KMS-11 (cell line): Measurements from ENCODE around the gene TOP3A.

Source experiments
- H2AFZ ChIP-seq: fragments of 200-600 bp; sonication (generic); 2 replicates; pipeline ENCODE4 v1.6.1; 2016; ENCODE audit warnings: antibody characterized with exemption, mixed run types, low read depth
- H3K27ac ChIP-seq: fragments of 200-600 bp; sonication (generic); 2 replicates; pipeline ENCODE4 v1.6.1; 2016; ENCODE audit warnings: mild to moderate bottlenecking, mixed run types
- H3K27me3 ChIP-seq: fragments of 200-600 bp; sonication (generic); 2 replicates; pipeline ENCODE4 v1.6.1; 2017; ENCODE audit warnings: mild to moderate bottlenecking, low read depth, mixed run types, moderate library complexity; ENCODE audit not compliant: insufficient read depth
- H3K36me3 ChIP-seq: fragments of 200-600 bp; sonication (generic); 2 replicates; pipeline ENCODE4 v1.6.1; 2017; ENCODE audit warnings: mild to moderate bottlenecking, mixed run types; ENCODE audit not compliant: insufficient read depth
- H3K4me1 ChIP-seq: fragments of 200-600 bp; sonication (generic); 2 replicates; pipeline ENCODE4 v1.6.1; 2016; ENCODE audit warnings: mild to moderate bottlenecking, low read depth, mixed run types; ENCODE audit not compliant: poor library complexity, severe bottlenecking
- H3K4me2 ChIP-seq: fragments of 200-600 bp; sonication (generic); 2 replicates; pipeline ENCODE4 v1.7.0; 2016; ENCODE audit warnings: mild to moderate bottlenecking, mixed run types
- H3K4me3 ChIP-seq: fragments of 200-600 bp; sonication (generic); IDR thresholded peaks from 2 replicates; pipeline ENCODE4 v1.6.1; 2017; ENCODE audit warnings: low read depth, low read length, mixed read lengths; ENCODE audit not compliant: insufficient read depth
- H3K79me2 ChIP-seq: fragments of 200-600 bp; sonication (generic); 2 replicates; pipeline ENCODE4 v1.6.1; 2016; ENCODE audit warnings: low read depth, mixed run types; ENCODE audit not compliant: insufficient read depth
- H3K9ac ChIP-seq: fragments of 200-600 bp; sonication (generic); 2 replicates; pipeline ENCODE4 v1.6.1; 2016; ENCODE audit warnings: mild to moderate bottlenecking, mixed run types
- H4K20me1 ChIP-seq: fragments of 200-600 bp; sonication (generic); 2 replicates; pipeline ENCODE4 v1.6.1; 2016; ENCODE audit warnings: mild to moderate bottlenecking, mixed run types; ENCODE audit not compliant: insufficient read depth
- TF ChIP-seq, protein P1 (sequence below): fragments of 200-600 bp; sonication (generic); conservative IDR thresholded peaks from 2 replicates; pipeline ENCODE4 v1.6.1; 2017; ENCODE audit warnings: low read depth, mild to moderate bottlenecking, antibody characterized with exemption, low read length, moderate library complexity, mixed read lengths

TOP3A gene

DNA sequence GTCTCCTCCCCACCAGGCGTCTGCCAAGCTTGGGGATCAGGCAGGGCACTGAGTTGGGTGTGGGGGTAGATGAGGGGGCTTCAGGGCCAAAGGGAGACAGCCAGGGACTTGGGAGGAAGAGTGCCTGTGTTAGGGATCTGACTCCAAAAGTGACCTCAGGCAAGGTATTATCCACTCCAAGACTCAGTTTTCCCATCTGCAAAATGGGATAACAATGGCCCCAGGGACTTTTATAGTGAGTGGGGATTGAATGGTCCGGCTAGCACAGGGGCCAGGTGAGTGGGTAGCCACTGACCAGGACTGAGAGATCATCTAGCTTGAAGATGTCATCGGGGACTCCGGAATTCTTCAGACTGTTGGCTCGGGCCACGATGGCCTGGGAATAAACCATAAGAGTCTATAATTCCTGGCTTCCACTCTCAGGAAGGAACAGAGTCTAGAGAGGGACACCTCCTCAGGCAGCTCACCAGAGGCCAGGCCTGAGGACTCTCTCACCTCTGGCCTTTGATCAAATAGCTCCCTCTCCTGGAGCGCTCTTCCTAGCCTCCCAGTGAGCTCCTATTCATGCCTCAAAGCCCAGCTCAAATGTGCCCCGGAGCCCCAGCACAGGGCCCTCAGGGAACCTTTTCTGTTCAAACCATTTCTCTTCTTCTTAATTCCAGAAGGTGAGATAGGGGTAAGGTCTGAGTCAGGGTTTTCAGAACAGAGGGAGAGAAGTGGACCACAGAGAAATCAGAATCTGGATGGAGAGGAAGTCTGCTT lies 59.7 kb downstream of the TOP3A start:
- peaks cover 12% of the 10 kb centered on the region for H3K4me1 ChIP-seq
- no peaks in the 10 kb centered on the region for H3K27me3 ChIP-seq
- no peaks in the 10 kb centered on the region; the same call in 1 of the 2 replicates for H3K79me2 ChIP-seq
- H3K27ac ChIP-seq, result no peak overlapping the region
- TF ChIP-seq, protein P1, sequence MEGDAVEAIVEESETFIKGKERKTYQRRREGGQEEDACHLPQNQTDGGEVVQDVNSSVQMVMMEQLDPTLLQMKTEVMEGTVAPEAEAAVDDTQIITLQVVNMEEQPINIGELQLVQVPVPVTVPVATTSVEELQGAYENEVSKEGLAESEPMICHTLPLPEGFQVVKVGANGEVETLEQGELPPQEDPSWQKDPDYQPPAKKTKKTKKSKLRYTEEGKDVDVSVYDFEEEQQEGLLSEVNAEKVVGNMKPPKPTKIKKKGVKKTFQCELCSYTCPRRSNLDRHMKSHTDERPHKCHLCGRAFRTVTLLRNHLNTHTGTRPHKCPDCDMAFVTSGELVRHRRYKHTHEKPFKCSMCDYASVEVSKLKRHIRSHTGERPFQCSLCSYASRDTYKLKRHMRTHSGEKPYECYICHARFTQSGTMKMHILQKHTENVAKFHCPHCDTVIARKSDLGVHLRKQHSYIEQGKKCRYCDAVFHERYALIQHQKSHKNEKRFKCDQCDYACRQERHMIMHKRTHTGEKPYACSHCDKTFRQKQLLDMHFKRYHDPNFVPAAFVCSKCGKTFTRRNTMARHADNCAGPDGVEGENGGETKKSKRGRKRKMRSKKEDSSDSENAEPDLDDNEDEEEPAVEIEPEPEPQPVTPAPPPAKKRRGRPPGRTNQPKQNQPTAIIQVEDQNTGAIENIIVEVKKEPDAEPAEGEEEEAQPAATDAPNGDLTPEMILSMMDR, result no peak
- H3K9ac ChIP-seq, result no peak overlapping the region
- H2AFZ ChIP-seq, result no peak overlapping the region
- H3K4me2 ChIP-seq, result no peak overlapping the region
- no peaks in the 10 kb centered on the region for H3K36me3 ChIP-seq
- no peaks in the 10 kb centered on the region for H4K20me1 ChIP-seq
- no peak overlapping the region for H3K4me3 ChIP-seq

DNA sequence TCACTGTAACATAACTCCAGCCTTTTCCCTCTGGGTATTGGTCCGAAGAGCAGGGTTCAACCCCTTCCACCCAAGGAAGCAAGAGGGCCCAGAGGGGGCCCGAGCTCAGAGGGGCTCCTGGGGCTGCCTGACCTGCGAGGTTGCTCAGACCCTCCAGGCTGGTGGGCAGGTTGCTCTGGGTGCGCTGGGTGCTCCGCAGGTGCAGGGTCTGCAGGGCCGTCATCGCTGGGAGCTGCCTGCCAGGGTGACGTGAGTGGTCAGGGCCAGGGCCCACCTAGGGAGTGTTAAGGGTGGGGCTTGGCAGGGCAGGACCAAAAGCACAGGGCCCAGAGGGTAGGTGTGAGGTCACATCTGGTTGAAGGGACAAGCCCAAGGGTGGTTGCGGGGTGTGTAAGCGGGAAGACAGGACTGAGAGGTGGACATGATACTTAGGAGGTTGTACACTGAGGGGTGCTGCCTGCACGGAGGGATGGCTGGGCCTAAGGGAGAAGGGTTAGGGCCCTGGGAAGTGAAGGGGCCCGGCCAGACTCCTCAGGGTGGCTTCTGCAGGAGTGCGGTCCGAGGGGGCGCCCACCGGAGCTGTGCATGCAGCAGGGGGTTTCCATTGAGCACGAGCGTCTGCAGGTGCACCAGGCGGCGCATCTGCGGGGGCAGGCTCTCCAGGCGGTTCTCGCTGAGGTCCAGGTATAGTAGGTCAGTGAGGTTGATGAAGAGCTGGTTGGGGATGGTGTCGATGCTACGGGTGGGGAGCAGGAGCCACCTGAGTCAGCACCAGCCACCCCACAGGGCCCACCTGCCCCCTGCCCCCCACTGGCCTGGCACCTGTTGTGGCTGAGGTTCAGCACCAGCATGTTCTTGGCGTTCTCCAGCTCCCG lies 60.6 kb downstream of the TOP3A start:
- no peak overlapping the region for H3K9ac ChIP-seq
- no peak overlapping the region for H2AFZ ChIP-seq
- no peaks in the 10 kb centered on the region for H4K20me1 ChIP-seq
- H3K4me1 ChIP-seq, result peaks cover 12% of the 10 kb centered on the region
- no peak overlapping the region for H3K27ac ChIP-seq
- H3K4me3 ChIP-seq, result no peak overlapping the region
- H3K36me3 ChIP-seq, result no peaks in the 10 kb centered on the region
- no peaks in the 10 kb centered on the region; the same call in 1 of the 2 replicates for H3K79me2 ChIP-seq
- H3K4me2 ChIP-seq, result no peak overlapping the region
- TF ChIP-seq, protein P1, result no peak
- no peaks in the 10 kb centered on the region for H3K27me3 ChIP-seq

GRCh38 chr17:18253187-18253884 lies 61.5 kb downstream of the TOP3A start:
- Histone ChIP-seq H4K20me1 (no peaks in the 10 kb centered on the region), H3K4me2 (no peak overlapping the region), H2AFZ (no peak overlapping the region), H3K36me3 (no peaks in the 10 kb centered on the region), H3K9ac (no peak overlapping the region), H3K27me3 (no peaks in the 10 kb centered on the region), H3K4me1 (peaks cover 12% of the 10 kb centered on the region), H3K27ac (no peak overlapping the region), H3K79me2 (no peaks in the 10 kb centered on the region; the same call in 1 of the 2 replicates), H3K4me3 (no peak overlapping the region)
- TF ChIP-seq, protein P1, result no peak

DNA sequence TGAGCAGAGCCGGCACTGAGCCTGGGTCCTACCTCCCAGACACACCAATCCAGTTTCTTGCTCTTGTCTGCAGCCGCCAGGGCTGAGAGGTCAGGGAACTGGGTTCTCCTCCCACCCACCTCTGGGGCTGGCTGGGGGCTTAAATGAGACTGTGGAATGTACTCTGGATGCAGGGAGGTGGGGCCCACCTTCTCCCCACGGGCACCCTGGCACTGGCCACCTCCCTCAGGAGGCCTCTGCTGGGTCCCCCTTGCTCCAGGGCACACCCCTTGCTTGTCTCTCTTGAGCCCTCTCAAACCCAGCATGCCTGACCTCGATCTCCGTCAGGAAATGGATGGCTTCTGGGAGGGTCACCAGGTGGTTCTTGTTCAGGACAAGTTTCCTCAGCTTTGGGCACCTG lies 62.6 kb downstream of the TOP3A start:
- H3K4me3 ChIP-seq, result no peak overlapping the region

More for the DNA sequence above, 62.6 kb downstream of the TOP3A start:
- H3K79me2 ChIP-seq, result no peaks in the 10 kb centered on the region
- no peaks in the 10 kb centered on the region for H3K36me3 ChIP-seq
- no peak overlapping the region for H3K27ac ChIP-seq
- H3K4me1 ChIP-seq, result peaks cover 7% of the 10 kb centered on the region
- H3K9ac ChIP-seq, result no peak overlapping the region
- no peaks in the 10 kb centered on the region for H3K27me3 ChIP-seq
- TF ChIP-seq, protein P1, result no peak
- no peak overlapping the region for H3K4me2 ChIP-seq
- no peak overlapping the region for H2AFZ ChIP-seq
- no peaks in the 10 kb centered on the region for H4K20me1 ChIP-seq
